Measurements from ENCODE around the gene TRIP13. TPM values are rescaled to one million over a fixed set of nuclear protein-coding genes. Genes with fewer than 3 reads are reported as not detected.

TRIP13 gene
- total RNA-seq, 1 experiment from 2014 or later = 42.6 TPM

- Histone ChIP-seq H2BK15ac (ENCODE audit: low read depth, low read length) (no peak overlapping the region), H3K23ac (ENCODE audit: insufficient read length, low read depth, low read length) (no peak overlapping the region), H3K14ac (ENCODE audit: insufficient read depth, low read length) (no peak overlapping the region), H2BK5ac (ENCODE audit: insufficient read length, low read length) (no peak overlapping the region), H3K4ac (ENCODE audit: low read depth, low read length) (no peak overlapping the region), H2AK5ac (ENCODE audit: insufficient read length, low read length) (no peak overlapping the region), H3K27ac (ENCODE audit: insufficient read length, low read depth, low read length) (no peak overlapping the region), H3K79me2 (ENCODE audit: insufficient read depth, low read length) (no peaks in the 10 kb centered on the region), H4K20me1 (ENCODE audit: control insufficient read depth, insufficient read depth, insufficient read length) (no peaks in the 10 kb centered on the region), H3K9me3 (ENCODE audit: control insufficient read depth, low read depth, low read length) (no peaks in the 10 kb centered on the region), H3K56ac (ENCODE audit: insufficient read length, low read depth, low read length) (no peak overlapping the region), H3K79me1 (ENCODE audit: insufficient read depth, low read depth, low read length, poor library complexity, severe bottlenecking) (no peaks in the 10 kb centered on the region), H3K4me2 (ENCODE audit: insufficient read depth, insufficient read length, low read length) (no peak overlapping the region), H3K18ac (ENCODE audit: insufficient read length, low read depth, low read length) (no peak overlapping the region), H3K9ac (ENCODE audit: extremely low read depth, insufficient read length, low read length) (no peak overlapping the region), H3K23me2 (ENCODE audit: insufficient read length, low read depth, low read length, poor library complexity, severe bottlenecking) (no peaks in the 10 kb centered on the region), H4K8ac (replicated peaks; ENCODE audit: insufficient read length, low read depth, low read length) (no peak overlapping the region), H3K27me3 (ENCODE audit: insufficient read depth, low read length) (no peaks in the 10 kb centered on the region), H2BK20ac (ENCODE audit: low read depth, low read length, poor library complexity, severe bottlenecking) (no peak overlapping the region), H3T11ph (ENCODE audit: low read length) (no peak overlapping the region), H4K5ac (ENCODE audit: insufficient read length, low read depth, low read length) (no peak overlapping the region), H2AFZ (ENCODE audit: low read length) (no peak overlapping the region), H2BK12ac (ENCODE audit: insufficient read length, low read depth, low read length) (no peak overlapping the region), H2BK120ac (ENCODE audit: low read depth, low read length, poor library complexity, severe bottlenecking) (no peak overlapping the region), H4K91ac (ENCODE audit: insufficient read length, low read depth, low read length) (no peak overlapping the region), H3K4me1 (ENCODE audit: insufficient read depth, low read length) (no peaks in the 10 kb centered on the region)
- Mint-ChIP-seq H3K27ac (no peak overlapping the region), H3K27me3 (ENCODE audit: low read depth) (peaks cover 4% of the 10 kb centered on the region; the same call in 1 of the 2 replicates), H3K4me3 (no peak overlapping the region), H3K36me3 (ENCODE audit: insufficient read depth in 1 of 3, low read depth in 3 of 3) (peaks cover 0 to 20% (median 0%) of the 10 kb centered on the region in 3 experiments; a peak in 5 of 7 replicates), H3K4me1 (no peaks in the 10 kb centered on the region), H3K9me3 (no peaks in the 10 kb centered on the region)
- 100% methylated on average over 2 of the region's 16 CpGs for WGBS (ENCODE audit: extremely low coverage, insufficient read length, low lambda C conversion rate)
- no peak for DNase-seq
- TF ChIP-seq CTCF (conservative IDR thresholded peaks at IDR 0.05) = no peak
Observed at GRCh38 chr5:856531-857425, 35.9 kb upstream of the TRIP13 start.

All from H9 (cell line).